CD4-positive, alpha-beta memory T cell (primary cell): ENCODE data around the gene ABHD2. TPM values are rescaled to one million over a fixed set of nuclear protein-coding genes. Genes with fewer than 3 reads are reported as not detected.

Source experiments
- CTCF ChIA-PET: fragments of 350-600 bp; sonication (Branson Sonifier 250); formaldehyde crosslinking; loops from one replicate; lab custom pipeline; 2021; ENCODE audit warnings: inconsistent platforms; ENCODE audit not compliant: partially characterized antibody; lab: Charles Lee
- POLR2A ChIA-PET: fragments of 350-600 bp; sonication (Branson Sonifier 250); formaldehyde crosslinking; loops from one replicate; lab custom pipeline; 2021; ENCODE audit not compliant: partially characterized antibody; lab: Charles Lee
- DNase-seq, 5 donors: peaks; one replicate each; pipeline versions ENCODE4 v3.0.0 to v3.0.0-alpha.2; 2020 to 2022; ENCODE audit warnings: mixed read lengths in 1 of 5
- H3K27ac ChIP-seq: one replicate; pipeline ENCODE4 v1.7.0; 2013; ENCODE audit warnings: low read depth, low read length
- H3K27me3 ChIP-seq: 2 replicates; pipeline ENCODE4 v1.7.0; 2013; ENCODE audit warnings: mild to moderate bottlenecking, low read length, moderate library complexity; ENCODE audit not compliant: insufficient read depth
- H3K36me3 ChIP-seq: 2 replicates; pipeline ENCODE4 v1.7.0; 2013; ENCODE audit warnings: mild to moderate bottlenecking, low read length, moderate library complexity; ENCODE audit not compliant: insufficient read depth
- H3K4me1 ChIP-seq: 2 replicates; pipeline ENCODE4 v1.7.0; 2013; ENCODE audit warnings: mild to moderate bottlenecking, low read length, moderate library complexity; ENCODE audit not compliant: insufficient read depth
- H3K4me3 ChIP-seq, 2 donors: one replicate each; pipeline ENCODE4 v1.7.0; 2013; ENCODE audit warnings: low read length in 2 of 2, mild to moderate bottlenecking in 1 of 2
- H3K9me3 ChIP-seq, 2 donors: one replicate each; pipeline ENCODE4 v1.7.0; 2013; ENCODE audit warnings: low read length in 2 of 2, control low read depth in 1 of 2; ENCODE audit not compliant: control insufficient read depth in 1 of 2
- H3K27ac Mint-ChIP-seq, 7 donors: one replicate each; pipeline ENCODE4 v1.8.0; 2020 to 2021; ENCODE audit warnings: mixed read lengths in 7 of 7, mild to moderate bottlenecking in 6 of 7, inconsistent platforms in 3 of 7, moderate library complexity in 3 of 7
- H3K27me3 Mint-ChIP-seq, 2 donors: one replicate each; pipeline ENCODE4 v1.8.0; 2020 to 2021; ENCODE audit warnings: mixed read lengths in 2 of 2
- H3K36me3 Mint-ChIP-seq, 2 donors: one replicate each; pipeline ENCODE4 v1.8.0; 2020 to 2021; ENCODE audit warnings: mixed read lengths in 2 of 2, inconsistent platforms in 1 of 2, mild to moderate bottlenecking in 1 of 2
- H3K4me1 Mint-ChIP-seq, 4 donors: one replicate each; pipeline ENCODE4 v1.8.0; 2020 to 2021; ENCODE audit warnings: mixed read lengths in 4 of 4, mild to moderate bottlenecking in 1 of 4
- H3K4me3 Mint-ChIP-seq, 8 donors: one replicate each; pipeline ENCODE4 v1.8.0; 2020 to 2021; ENCODE audit warnings: mixed read lengths in 8 of 8, mild to moderate bottlenecking in 7 of 8, moderate library complexity in 6 of 8, inconsistent platforms in 3 of 8
- H3K9me3 Mint-ChIP-seq, 8 donors: one replicate each; pipeline ENCODE4 v1.8.0; 2020 to 2021; ENCODE audit warnings: mixed read lengths in 8 of 8, mild to moderate bottlenecking in 5 of 8, inconsistent platforms in 3 of 8, moderate library complexity in 1 of 8
- intact Hi-C: fragments of 100-400 bp; cut with micrococcal nuclease; formaldehyde crosslinking; loops from one replicate; pipeline ENCODE4 v1.15.1; 2023
- polyA plus RNA-seq, 2 donors: library from polyadenylated mRNA; unstranded; fragments of 300-500 nt; fragmentation: Illumina TruSeq; gene quantifications; one replicate each; pipeline ENCODE4 v1.2.3, GENCODE V29; 2021
- total RNA-seq, 2 experiments: library from RNA; stranded (reverse); gene quantifications; one replicate each; pipeline ENCODE4 v1.2.3, GENCODE V29; 2021

ABHD2 gene
- total and polyA plus RNA-seq, 4 experiments from 2014 or later = 12.7 to 68.9 (median 46.6) TPM

- Histone ChIP-seq H3K27ac (no peak overlapping the region), H3K36me3 (no peaks in the 10 kb centered on the region), H3K9me3 (no peaks in the 10 kb centered on the region), H3K4me3 (no peak overlapping the region), H3K27me3 (no peaks in the 10 kb centered on the region), H3K4me1 (peaks cover 14% of the 10 kb centered on the region)
- Mint-ChIP-seq H3K27ac (no peak overlapping the region), H3K4me1 (peaks cover 14 to 38% (median 24%) of the 10 kb centered on the region in 4 donors), H3K9me3 (no peaks in the 10 kb centered on the region), H3K36me3 (peaks cover 28 to 32% of the 10 kb centered on the region in 2 donors), H3K27me3 (no peaks in the 10 kb centered on the region), H3K4me3 (no peak overlapping the region)
- intact Hi-C loops = no loop called here
- no peak for DNase-seq
- POLR2A ChIA-PET = no interaction called here
- CTCF ChIA-PET = interaction anchor here (2.6 kb wide), 1 partner anchor 13 kb away, joined by 19 read pairs; no protein-coding TSS in a partner anchor
Observed at GRCh38 chr15:89141885-89142284, 53.6 kb downstream of the ABHD2 start.

GRCh38 chr15:89142423-89142822, 54.2 kb downstream of the ABHD2 start:
- H3K4me1 ChIP-seq = peaks cover 14% of the 10 kb centered on the region
- no peaks in the 10 kb centered on the region for H3K27me3 Mint-ChIP-seq
- no peak overlapping the region for H3K27ac ChIP-seq
- CTCF ChIA-PET = interaction anchor here (0.9 to 2.6 kb wide), 2 partner anchors 14 to 84 kb away, joined by 3 to 19 read pairs; no protein-coding TSS in a partner anchor
- DNase-seq = no peak
- H3K4me1 Mint-ChIP-seq = peaks cover 11 to 33% (median 22%) of the 10 kb centered on the region in 4 donors
- H3K36me3 ChIP-seq = no peaks in the 10 kb centered on the region
- H3K36me3 Mint-ChIP-seq = peaks cover 22 to 32% of the 10 kb centered on the region in 2 donors
- H3K27me3 ChIP-seq = no peaks in the 10 kb centered on the region
- H3K4me3 Mint-ChIP-seq = no peak overlapping the region
- H3K9me3 Mint-ChIP-seq = no peaks in the 10 kb centered on the region
- H3K4me3 ChIP-seq = no peak overlapping the region
- intact Hi-C loops = no loop called here
- H3K27ac Mint-ChIP-seq = peak overlapping the region in 1 of 7 donors; percentile 48
- H3K9me3 ChIP-seq = no peaks in the 10 kb centered on the region
- POLR2A ChIA-PET = no interaction called here

GRCh38 chr15:89143503-89144162, 55.4 kb downstream of the ABHD2 start:
- intact Hi-C loops = no loop called here
- CTCF ChIA-PET = interaction anchor here (0.9 to 2.6 kb wide), 2 partner anchors 15 to 86 kb away, joined by 3 to 19 read pairs; no protein-coding TSS in a partner anchor
- no peaks in the 10 kb centered on the region for H3K36me3 ChIP-seq
- H3K4me3 ChIP-seq = no peak overlapping the region
- H3K27ac ChIP-seq = no peak overlapping the region
- Mint-ChIP-seq H3K4me3 (peak overlapping the region in 2 of 8 donors; percentile 27 to 49), H3K4me1 (peaks cover 11 to 31% (median 21%) of the 10 kb centered on the region in 4 donors), H3K27ac (no peak overlapping the region), H3K36me3 (peaks cover 24 to 27% of the 10 kb centered on the region in 2 donors), H3K27me3 (no peaks in the 10 kb centered on the region), H3K9me3 (no peaks in the 10 kb centered on the region)
- no peaks in the 10 kb centered on the region for H3K9me3 ChIP-seq
- peak in 2 of 5 donors; percentile 11 to 12 for DNase-seq
- POLR2A ChIA-PET = no interaction called here
- no peaks in the 10 kb centered on the region for H3K27me3 ChIP-seq
- H3K4me1 ChIP-seq = peaks cover 14% of the 10 kb centered on the region

GRCh38 chr15:89144491-89144890, 56.2 kb downstream of the ABHD2 start:
- Histone ChIP-seq H3K4me3 (no peak overlapping the region), H3K9me3 (no peaks in the 10 kb centered on the region), H3K27me3 (no peaks in the 10 kb centered on the region), H3K36me3 (no peaks in the 10 kb centered on the region), H3K27ac (no peak overlapping the region), H3K4me1 (peaks cover 14% of the 10 kb centered on the region)
- Mint-ChIP-seq H3K4me1 (peaks cover 11 to 31% (median 20%) of the 10 kb centered on the region in 4 donors), H3K4me3 (peak overlapping the region in 1 of 8 donors; percentile 9), H3K9me3 (no peaks in the 10 kb centered on the region), H3K36me3 (peaks cover 22 to 23% of the 10 kb centered on the region in 2 donors), H3K27ac (peak overlapping the region in 1 of 7 donors; percentile 48), H3K27me3 (no peaks in the 10 kb centered on the region)
- intact Hi-C loops = no loop called here
- ChIA-PET CTCF (interaction anchor here (2.6 kb wide), 1 partner anchor 16 kb away, joined by 19 read pairs; no protein-coding TSS in a partner anchor), POLR2A (no interaction called here)
- DNase-seq = no peak

- no peaks in the 10 kb centered on the region for H3K9me3 Mint-ChIP-seq
Observed at GRCh38 chr15:89146366-89146765, 58.1 kb downstream of the ABHD2 start.

GRCh38 chr15:89148126-89148525, 59.9 kb downstream of the ABHD2 start:
- no peaks in the 10 kb centered on the region for H3K9me3 Mint-ChIP-seq
- POLR2A ChIA-PET = no interaction called here
- CTCF ChIA-PET = no interaction called here

More at GRCh38 chr15:89146366-89146765, 58.1 kb downstream of the ABHD2 start:
- Mint-ChIP-seq H3K36me3 (peaks cover 18 to 23% of the 10 kb centered on the region in 2 donors), H3K4me3 (no peak overlapping the region), H3K27me3 (no peaks in the 10 kb centered on the region), H3K4me1 (peaks cover 8 to 25% (median 16%) of the 10 kb centered on the region in 4 donors), H3K27ac (no peak overlapping the region)
- intact Hi-C loops = no loop called here
- no peak overlapping the region for H3K27ac ChIP-seq
- no peak overlapping the region for H3K4me3 ChIP-seq
- no peaks in the 10 kb centered on the region for H3K27me3 ChIP-seq
- ChIA-PET CTCF (interaction anchor here (0.9 to 2.0 kb wide), 7 partner anchors 14 to 138 kb away, joined by 3 to 13 read pairs (median 4); no protein-coding TSS in a partner anchor), POLR2A (interaction anchor here (1.2 kb wide), 1 partner anchor 55 kb away, joined by 3 read pairs; no protein-coding TSS in a partner anchor)
- no peak for DNase-seq
- peaks cover under 1% of the 10 kb centered on the region for H3K36me3 ChIP-seq
- H3K9me3 ChIP-seq = no peaks in the 10 kb centered on the region
- H3K4me1 ChIP-seq = peaks cover 14% of the 10 kb centered on the region

GRCh38 chr15:89149501-89150101, 61.3 kb downstream of the ABHD2 start:
- Histone ChIP-seq H3K9me3 (no peaks in the 10 kb centered on the region), H3K36me3 (peaks cover 18% of the 10 kb centered on the region), H3K27ac (no peak overlapping the region), H3K4me1 (no peaks in the 10 kb centered on the region), H3K4me3 (no peak overlapping the region), H3K27me3 (no peaks in the 10 kb centered on the region)
- no peak for DNase-seq
- POLR2A ChIA-PET = no interaction called here
- H3K4me1 Mint-ChIP-seq = peaks cover 0 to 9% (median 2%) of the 10 kb centered on the region in 4 donors
- CTCF ChIA-PET = interaction anchor here (1.1 to 1.8 kb wide), 5 partner anchors 22 to 115 kb away, joined by 4 to 8 read pairs (median 5); partner anchors contain the start of gene ABHD2
- peaks cover 25 to 40% of the 10 kb centered on the region in 2 donors for H3K36me3 Mint-ChIP-seq
- no peaks in the 10 kb centered on the region for H3K27me3 Mint-ChIP-seq
- intact Hi-C loops = no loop called here
- H3K27ac Mint-ChIP-seq = peak overlapping the region in 3 of 7 donors; percentile 42 to 86 (median 69)
- no peak overlapping the region for H3K4me3 Mint-ChIP-seq
- no peaks in the 10 kb centered on the region for H3K9me3 Mint-ChIP-seq

More at GRCh38 chr15:89148126-89148525, 59.9 kb downstream of the ABHD2 start:
- H3K27ac Mint-ChIP-seq = no peak overlapping the region
- intact Hi-C loops = no loop called here
- Histone ChIP-seq H3K9me3 (no peaks in the 10 kb centered on the region), H3K4me1 (peaks cover 9% of the 10 kb centered on the region), H3K27me3 (no peaks in the 10 kb centered on the region), H3K4me3 (no peak overlapping the region), H3K36me3 (peaks cover 15% of the 10 kb centered on the region), H3K27ac (no peak overlapping the region)
- DNase-seq = no peak
- no peaks in the 10 kb centered on the region for H3K27me3 Mint-ChIP-seq
- peaks cover 21 to 36% of the 10 kb centered on the region in 2 donors for H3K36me3 Mint-ChIP-seq
- no peak overlapping the region for H3K4me3 Mint-ChIP-seq
- H3K4me1 Mint-ChIP-seq = peaks cover 3 to 17% (median 11%) of the 10 kb centered on the region in 4 donors
